WTC11 (cell line): ENCODE results near the gene CHST11. TPM values are rescaled to one million over a fixed set of nuclear protein-coding genes. Genes with fewer than 3 reads are reported as not detected.

ENCODE experiments used
- ATAC-seq: fragments of 200-7000 bp; cut with Tn5 transposase; 2 replicates; pipeline ENCODE4 v1.10.0; 2021; ENCODE audit warnings: mild to moderate bottlenecking, moderate library complexity
- CTCF ChIA-PET: fragments of 300-600 bp; sonication (Branson Sonifier 250); formaldehyde crosslinking; loops from one replicate; lab custom pipeline; 2021; ENCODE audit warnings: antibody characterized with exemption; lab: Charles Lee
- POLR2A ChIA-PET: fragments of 350-600 bp; sonication (Branson Sonifier 250); formaldehyde crosslinking; loops from one replicate; lab custom pipeline; 2021; ENCODE audit warnings: antibody characterized with exemption; lab: Charles Lee
- DNase-seq: peaks from one replicate; pipeline ENCODE4 v3.0.0; 2021; ENCODE audit warnings: low spot score
- H3K27ac Mint-ChIP-seq: 2 replicates; pipeline ENCODE4 v1.8.0; 2021; ENCODE audit warnings: mixed read lengths
- H3K27me3 Mint-ChIP-seq: 2 replicates; pipeline ENCODE4 v1.8.0; 2021; ENCODE audit warnings: low read depth, mild to moderate bottlenecking, moderate library complexity, mixed read lengths
- H3K36me3 Mint-ChIP-seq: 2 replicates; pipeline ENCODE4 v1.8.0; 2021; ENCODE audit warnings: mixed read lengths
- H3K4me1 Mint-ChIP-seq: 2 replicates; pipeline ENCODE4 v1.8.0; 2022; ENCODE audit warnings: mixed read lengths
- H3K4me3 Mint-ChIP-seq: 2 replicates; pipeline ENCODE4 v1.8.0; 2021; ENCODE audit warnings: mild to moderate bottlenecking, moderate library complexity, mixed read lengths
- H3K9me3 Mint-ChIP-seq: 2 replicates; pipeline ENCODE4 v1.8.0; 2021; ENCODE audit warnings: mixed read lengths
- AR ChIP-seq: fragments of 250-450 bp; sonication (Bioruptor Pico); IDR thresholded peaks from 2 replicates; pipeline ENCODE4 v1.9.0; 2021; ENCODE audit warnings: mild to moderate bottlenecking
- ARID4B ChIP-seq: sonication (generic); formaldehyde crosslinking; IDR thresholded peaks from 2 replicates; pipeline ENCODE4 v1.8.0; 2023; ENCODE audit warnings: missing genetic modification reagents, mild to moderate bottlenecking, borderline replicate concordance
- ATF1 ChIP-seq: sonication (generic); formaldehyde crosslinking; IDR thresholded peaks from 2 replicates; pipeline ENCODE4 v1.8.1; 2023; ENCODE audit warnings: mild to moderate bottlenecking, moderate library complexity, missing genetic modification reagents
- CTCF ChIP-seq: fragments of 200-600 bp; IDR thresholded peaks from 2 replicates; pipeline ENCODE4 v1.8.0; 2022; ENCODE audit warnings: antibody characterized with exemption
- ELF4 ChIP-seq: sonication (generic); formaldehyde crosslinking; IDR thresholded peaks from 2 replicates; pipeline ENCODE4 v1.8.1; 2022; ENCODE audit warnings: low read depth, mild to moderate bottlenecking, moderate library complexity, missing genetic modification reagents
- ETV6 ChIP-seq: sonication (generic); formaldehyde crosslinking; IDR thresholded peaks from 2 replicates; pipeline ENCODE4 v1.8.1; 2022; ENCODE audit warnings: mild to moderate bottlenecking, missing genetic modification reagents
- FOXK1 ChIP-seq: sonication (generic); formaldehyde crosslinking; IDR thresholded peaks from 2 replicates; pipeline ENCODE4 v1.8.0; 2022; ENCODE audit warnings: mild to moderate bottlenecking, moderate library complexity, missing genetic modification reagents
- GABPB1 ChIP-seq: sonication (generic); formaldehyde crosslinking; IDR thresholded peaks from 2 replicates; pipeline ENCODE4 v1.8.1; 2023; ENCODE audit warnings: mild to moderate bottlenecking, missing genetic modification reagents
- GRHL2 ChIP-seq: fragments of 250-450 bp; sonication (Bioruptor Pico); IDR thresholded peaks from 2 replicates; pipeline ENCODE4 v1.8.0; 2022; ENCODE audit warnings: mild to moderate bottlenecking, moderate library complexity; ENCODE audit not compliant: insufficient replicate concordance, severe bottlenecking
- JAZF1 ChIP-seq: fragments of 250-450 bp; sonication (Bioruptor Pico); IDR thresholded peaks from 2 replicates; pipeline ENCODE4 v1.9.0; 2021; ENCODE audit warnings: moderate library complexity, mild to moderate bottlenecking, inconsistent platforms
- JUN ChIP-seq: sonication (generic); formaldehyde crosslinking; IDR thresholded peaks from 2 replicates; pipeline ENCODE4 v1.8.0; 2023; ENCODE audit warnings: mild to moderate bottlenecking, missing genetic modification reagents
- KAT7 ChIP-seq: sonication (generic); formaldehyde crosslinking; IDR thresholded peaks from 2 replicates; pipeline ENCODE4 v1.8.1; 2023; ENCODE audit warnings: missing genetic modification reagents, mild to moderate bottlenecking, borderline replicate concordance
- MAX ChIP-seq: sonication (generic); formaldehyde crosslinking; IDR thresholded peaks from 2 replicates; pipeline ENCODE4 v1.8.0; 2022; ENCODE audit warnings: mild to moderate bottlenecking, missing genetic modification reagents
- NFE2L1 ChIP-seq: sonication (generic); formaldehyde crosslinking; IDR thresholded peaks from 2 replicates; pipeline ENCODE4 v1.8.1; 2023; ENCODE audit warnings: missing genetic modification reagents
- RELA ChIP-seq: sonication (generic); formaldehyde crosslinking; IDR thresholded peaks from 2 replicates; pipeline ENCODE4 v1.8.1; 2022; ENCODE audit warnings: missing genetic modification reagents, mild to moderate bottlenecking, borderline replicate concordance
- RORB ChIP-seq: fragments of 250-450 bp; sonication (Bioruptor Pico); IDR thresholded peaks from 2 replicates; pipeline ENCODE4 v1.9.0; 2021; ENCODE audit warnings: mild to moderate bottlenecking
- SOX15 ChIP-seq: fragments of 250-450 bp; sonication (Bioruptor Pico); IDR thresholded peaks from 2 replicates; pipeline ENCODE4 v1.9.0; 2021; ENCODE audit warnings: mild to moderate bottlenecking
- TEAD4 ChIP-seq: sonication (generic); formaldehyde crosslinking; IDR thresholded peaks from 2 replicates; pipeline ENCODE4 v1.8.0; 2022; ENCODE audit warnings: mild to moderate bottlenecking, missing genetic modification reagents
- ZMAT4 ChIP-seq: fragments of 250-450 bp; sonication (Bioruptor Pico); IDR thresholded peaks from 2 replicates; pipeline ENCODE4 v1.9.0; 2021; ENCODE audit warnings: mild to moderate bottlenecking
- ZNF263 ChIP-seq: sonication (generic); formaldehyde crosslinking; IDR thresholded peaks from 2 replicates; pipeline ENCODE4 v1.8.1; 2022; ENCODE audit warnings: low read depth, mild to moderate bottlenecking, moderate library complexity, missing genetic modification reagents
- ZNF416 ChIP-seq: fragments of 250-450 bp; sonication (Bioruptor Pico); IDR thresholded peaks from 2 replicates; pipeline ENCODE4 v1.9.0; 2021; ENCODE audit warnings: mild to moderate bottlenecking, inconsistent platforms
- ZNF423 ChIP-seq: fragments of 250-450 bp; sonication (Bioruptor Pico); IDR thresholded peaks from 2 replicates; pipeline ENCODE4 v2.1.2; 2022; ENCODE audit warnings: mild to moderate bottlenecking, moderate library complexity
- ZNF532 ChIP-seq: fragments of 250-450 bp; sonication (Bioruptor Pico); IDR thresholded peaks from 2 replicates; pipeline ENCODE4 v1.9.0; 2021; ENCODE audit warnings: mild to moderate bottlenecking, borderline replicate concordance
- total RNA-seq: library from RNA; stranded (reverse); gene quantifications from 3 replicates; pipeline ENCODE4 v1.2.3, GENCODE V29; 2021

Gene CHST11
- total RNA-seq, 1 experiment from 2014 or later: 24.2 TPM

- Mint-ChIP-seq H3K27ac (no peak overlapping the region), H3K4me3 (no peak overlapping the region), H3K36me3 (no peaks in the 10 kb centered on the region), H3K27me3 (peaks cover 5% of the 10 kb centered on the region), H3K9me3 (no peaks in the 10 kb centered on the region), H3K4me1 (peaks cover 6% of the 10 kb centered on the region; the same call in 1 of the 2 replicates)
- DNase-seq (no peak), ATAC-seq (no peak)
- CTCF ChIA-PET: no interaction called here
- POLR2A ChIA-PET: no interaction called here
- no peak for TF ChIP-seq MAX
- no peak for TF ChIP-seq NFE2L1 (CRISPR knock-in tag)
- TF ChIP-seq JUN (CRISPR knock-in tag): no peak
- TF ChIP-seq ZMAT4 (CRISPR knock-in tag): no peak
- TF ChIP-seq ELF4: no peak
- no peak for TF ChIP-seq ZNF416
- TF ChIP-seq GABPB1: no peak
- TF ChIP-seq CTCF: no peak
- TF ChIP-seq GRHL2 (CRISPR knock-in tag): no peak
- TF ChIP-seq ZNF263 (CRISPR knock-in tag): no peak
- TF ChIP-seq TEAD4 (CRISPR knock-in tag): no peak
Measured at GRCh38 chr12:104443008-104443407, 13.7 kb upstream of the CHST11 start.

- ChIA-PET POLR2A (no interaction called here), CTCF (no interaction called here)
- no peaks in the 10 kb centered on the region for H3K36me3 Mint-ChIP-seq
- no peak overlapping the region for H3K27ac Mint-ChIP-seq
- ATAC-seq (no peak), DNase-seq (no peak)
- H3K27me3 Mint-ChIP-seq: peaks cover 5% of the 10 kb centered on the region
- H3K9me3 Mint-ChIP-seq: peaks cover 8% of the 10 kb centered on the region
- no peak overlapping the region for H3K4me3 Mint-ChIP-seq
- peaks cover 7% of the 10 kb centered on the region for H3K4me1 Mint-ChIP-seq
- no peak for TF ChIP-seq FOXK1 (CRISPR knock-in tag)
- no peak for TF ChIP-seq SOX15 (CRISPR knock-in tag)
- TF ChIP-seq RORB: no peak
- no peak for TF ChIP-seq ZNF532
- TF ChIP-seq RELA (CRISPR knock-in tag): no peak
- no peak for TF ChIP-seq AR (CRISPR knock-in tag)
- no peak for TF ChIP-seq KAT7 (CRISPR knock-in tag)
- TF ChIP-seq ATF1 (CRISPR knock-in tag): no peak
- TF ChIP-seq ETV6 (CRISPR knock-in tag): no peak
- no peak for TF ChIP-seq JAZF1 (CRISPR knock-in tag)
- TF ChIP-seq ZNF416: no peak
- TF ChIP-seq ZNF423 (CRISPR knock-in tag): no peak
- no peak for TF ChIP-seq ARID4B
Measured at GRCh38 chr12:104446646-104447421, 9.9 kb upstream of the CHST11 start.
